Measurements from ENCODE around the gene HMGN4. TPM values are rescaled to one million over a fixed set of nuclear protein-coding genes. Genes with fewer than 3 reads are reported as not detected.

HMGN4 gene
- total RNA-seq, 1 donor from 2014 or later: 25.3 TPM

DNA sequence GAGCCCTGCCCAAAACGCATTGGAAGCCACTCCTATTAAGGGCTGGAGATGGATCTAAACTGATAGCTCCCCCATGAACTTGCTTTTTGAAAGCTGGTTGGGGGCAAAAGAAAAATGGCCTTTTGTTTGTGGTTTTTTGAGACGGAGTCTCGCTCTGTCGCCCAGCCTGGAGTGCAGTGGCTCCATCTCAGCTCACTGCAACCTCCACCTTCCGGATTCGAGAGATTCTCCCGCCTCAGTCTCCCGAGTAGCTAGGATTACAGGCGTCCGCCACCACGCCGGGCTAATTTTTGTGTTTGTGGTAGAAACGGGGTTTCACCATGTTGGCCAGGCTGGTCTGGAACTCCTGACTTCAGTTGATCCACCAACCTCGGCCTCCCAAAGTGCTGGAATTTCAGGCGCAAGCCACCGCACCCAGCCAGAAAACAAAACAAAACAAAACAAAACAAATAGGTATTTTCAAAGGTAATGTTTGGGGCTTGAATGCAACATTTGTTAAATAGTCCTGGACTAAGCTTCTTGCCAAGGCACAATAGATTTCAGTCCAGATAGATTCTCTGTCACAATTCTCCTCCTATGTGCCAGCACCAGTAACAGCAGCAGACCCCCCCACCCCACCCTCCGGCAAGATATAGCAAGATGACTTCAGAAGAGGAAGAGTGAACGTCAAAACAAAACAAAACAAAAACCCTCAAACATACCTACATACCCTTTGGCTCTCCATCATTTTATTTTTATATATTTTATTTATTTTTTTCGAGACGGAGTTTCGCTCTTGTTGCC is 32.1 kb downstream of the HMGN4 start:
- intact Hi-C loops (cut with micrococcal nuclease): no loop called here
- ATAC-seq (no peak), DNase-seq (no peak)

DNA sequence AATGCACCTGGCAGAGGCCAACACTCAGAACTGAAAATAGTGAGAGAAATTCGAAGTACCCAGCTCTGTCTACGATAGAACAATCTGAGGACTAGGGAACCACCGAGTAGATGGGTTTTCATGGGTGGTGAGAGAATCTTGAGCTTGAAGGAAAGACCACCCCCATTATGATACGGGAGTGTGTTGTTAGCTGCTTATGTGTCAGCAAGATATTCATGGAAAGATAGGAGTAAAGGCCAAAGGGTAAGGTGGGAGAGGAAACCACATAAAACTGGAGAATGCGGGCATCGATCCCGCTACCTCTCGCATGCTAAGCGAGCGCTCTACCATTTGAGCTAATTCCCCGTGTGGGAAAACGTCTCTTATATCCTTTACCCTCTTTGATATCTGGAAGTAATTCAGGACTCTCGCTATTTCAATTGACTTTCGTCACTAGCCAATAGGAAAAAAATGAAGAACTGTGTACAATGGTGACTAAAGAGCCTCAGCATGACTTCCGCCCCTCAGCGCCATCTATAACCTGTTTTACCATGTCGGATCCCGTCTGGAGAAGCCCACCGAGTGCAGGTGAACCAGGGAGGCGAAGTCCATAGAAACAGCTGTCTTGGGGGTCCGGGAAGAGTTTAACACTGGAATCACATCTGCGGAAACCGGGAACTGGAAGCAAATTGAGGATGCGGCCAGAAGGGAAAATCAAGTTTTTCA is 33.6 kb downstream of the HMGN4 start:
- ATAC-seq: peak; percentile 78
- DNase-seq: peak; percentile 59
- intact Hi-C loops (cut with micrococcal nuclease): no loop called here

DNA sequence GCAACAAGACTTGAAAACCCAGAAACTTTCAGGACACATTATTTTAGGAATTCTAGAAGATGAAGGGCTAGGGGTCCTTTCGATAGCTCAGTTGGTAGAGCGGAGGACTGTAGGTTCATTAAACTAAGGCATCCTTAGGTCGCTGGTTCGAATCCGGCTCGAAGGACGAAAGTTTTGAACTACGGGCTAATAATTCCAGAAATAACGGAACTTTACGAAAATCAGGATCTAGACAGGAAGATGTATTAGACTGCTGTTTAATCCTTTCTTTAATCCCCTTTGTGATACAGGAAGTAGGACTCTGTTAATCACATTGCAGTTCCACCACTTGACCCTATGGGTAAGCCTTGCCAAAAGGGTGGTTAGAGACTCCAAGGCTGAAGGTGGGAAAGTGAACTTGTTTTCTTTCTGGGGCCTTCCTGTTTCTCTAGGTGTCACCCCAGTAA is 37.4 kb downstream of the HMGN4 start:
- intact Hi-C loops (cut with micrococcal nuclease): no loop called here
- DNase-seq (no peak), ATAC-seq (no peak)

DNA sequence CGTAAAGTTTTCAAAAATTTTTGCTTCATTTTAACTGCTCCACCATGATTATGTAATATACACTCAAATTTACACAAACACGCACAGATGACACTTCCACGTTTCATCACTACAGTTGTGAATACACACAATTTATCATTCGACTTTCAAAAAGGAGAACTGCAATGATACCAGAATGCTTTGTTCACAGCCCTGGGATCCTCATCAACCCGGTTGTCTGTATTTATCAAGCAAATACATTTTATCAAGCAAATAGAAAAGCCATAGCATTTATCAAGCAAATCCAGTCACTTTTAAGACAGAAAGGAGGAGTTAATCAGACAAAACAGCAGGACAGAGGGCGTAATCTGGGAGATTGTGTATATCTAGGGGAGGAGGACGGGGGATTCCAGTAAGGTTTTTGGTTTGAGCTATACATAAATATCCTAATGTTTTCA is 38.3 kb downstream of the HMGN4 start:
- ATAC-seq: no peak
- DNase-seq: no peak
- intact Hi-C loops (cut with micrococcal nuclease): no loop called here

DNA sequence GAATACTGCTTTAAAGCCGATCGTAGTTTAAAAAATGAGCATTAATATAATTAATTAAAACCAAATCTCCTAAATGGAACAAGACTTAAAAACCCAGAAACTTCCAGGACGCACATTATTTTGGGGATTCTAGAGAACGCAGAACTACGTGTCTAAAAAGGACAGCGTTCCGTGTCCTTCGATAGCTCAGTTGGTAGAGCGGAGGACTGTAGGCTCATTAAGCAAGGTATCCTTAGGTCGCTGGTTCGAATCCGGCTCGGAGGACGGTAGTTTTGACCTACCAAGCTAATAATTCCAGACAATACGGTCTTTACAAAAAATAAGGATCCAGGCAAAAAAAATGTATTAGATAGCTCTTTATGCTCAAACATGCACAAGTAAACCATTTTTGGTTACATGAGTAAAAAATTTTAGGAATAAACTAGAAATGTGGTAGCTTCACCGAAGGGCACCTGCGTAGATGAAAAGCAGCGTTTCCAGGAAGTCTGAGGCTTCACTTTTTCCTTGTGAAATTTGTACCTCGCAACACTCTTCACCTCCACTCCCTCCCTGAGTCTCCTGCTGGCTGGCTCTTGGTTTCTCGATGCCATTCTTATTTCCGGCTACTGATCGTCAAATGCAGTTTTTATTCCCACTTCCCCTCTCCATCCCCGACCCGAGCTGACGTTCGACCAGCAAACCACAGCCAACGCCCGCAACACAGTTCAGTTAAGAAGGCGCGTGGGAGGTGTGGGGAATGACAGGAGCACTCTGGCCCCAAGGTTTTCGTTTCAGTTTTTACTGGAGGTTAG is 39.0 kb downstream of the HMGN4 start:
- DNase-seq (peak; percentile 55), ATAC-seq (peak; percentile 62)
- intact Hi-C loops (cut with micrococcal nuclease): no loop called here

DNA sequence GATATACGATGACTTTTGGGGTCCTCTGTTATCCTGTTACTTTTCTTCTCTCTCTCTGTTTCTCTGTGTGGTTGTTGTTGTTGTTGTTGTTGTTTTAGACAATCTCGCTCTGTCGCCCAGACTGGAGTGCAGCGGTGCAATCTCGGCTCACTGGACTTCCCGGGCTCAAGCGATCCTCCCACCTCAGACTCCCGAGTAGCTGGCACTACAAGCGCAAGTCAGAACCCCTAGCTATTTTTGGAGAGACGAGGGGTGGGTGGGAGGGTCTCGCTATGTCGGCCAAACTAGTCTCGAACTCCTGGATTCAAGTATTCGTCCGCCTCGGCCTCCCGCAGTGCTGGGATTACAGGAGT is 39.5 kb downstream of the HMGN4 start:
- ATAC-seq (no peak), DNase-seq (no peak)
- intact Hi-C loops (cut with micrococcal nuclease): no loop called here

DNA sequence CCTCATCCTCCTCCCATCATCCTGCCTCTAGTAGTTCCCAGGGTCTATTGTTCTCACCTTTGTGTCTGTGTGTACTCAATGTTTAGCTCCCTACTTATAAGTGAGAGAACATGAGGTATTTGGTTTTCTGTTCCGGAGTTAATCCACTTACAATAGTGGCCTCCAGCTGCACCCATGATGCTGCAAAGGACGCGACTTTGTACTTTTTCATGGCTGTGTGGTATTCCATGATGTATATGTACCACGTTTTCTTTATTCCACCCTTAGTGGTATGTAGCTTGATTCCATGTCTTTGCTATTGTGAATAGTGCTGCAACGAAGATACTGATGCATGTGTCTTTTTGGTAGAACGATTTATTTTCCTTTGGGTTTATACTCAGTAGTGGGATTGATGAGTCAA is 40.1 kb downstream of the HMGN4 start:
- ATAC-seq (no peak), DNase-seq (no peak)
- intact Hi-C loops (cut with micrococcal nuclease): no loop called here

DNA sequence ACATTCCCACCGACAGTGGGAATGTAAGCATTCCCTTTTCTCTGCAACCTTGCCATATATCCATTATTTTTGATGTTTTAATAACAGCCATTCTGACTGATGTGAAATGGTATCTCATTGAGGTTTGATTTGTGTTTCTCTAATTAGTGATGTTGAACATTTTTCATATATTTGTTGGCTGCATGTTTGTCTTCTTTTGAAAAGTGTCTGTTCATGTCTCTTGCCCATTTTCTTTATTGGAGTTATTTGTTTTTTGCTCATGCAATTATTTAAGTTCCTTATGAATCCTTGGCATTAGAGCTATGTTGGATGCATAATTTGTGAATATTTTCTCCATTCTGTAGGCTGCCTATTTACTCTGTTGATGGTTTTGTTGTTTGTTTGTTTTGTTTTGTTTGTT is 40.6 kb downstream of the HMGN4 start:
- DNase-seq: no peak
- ATAC-seq: no peak
- intact Hi-C loops (cut with micrococcal nuclease): no loop called here

DNA sequence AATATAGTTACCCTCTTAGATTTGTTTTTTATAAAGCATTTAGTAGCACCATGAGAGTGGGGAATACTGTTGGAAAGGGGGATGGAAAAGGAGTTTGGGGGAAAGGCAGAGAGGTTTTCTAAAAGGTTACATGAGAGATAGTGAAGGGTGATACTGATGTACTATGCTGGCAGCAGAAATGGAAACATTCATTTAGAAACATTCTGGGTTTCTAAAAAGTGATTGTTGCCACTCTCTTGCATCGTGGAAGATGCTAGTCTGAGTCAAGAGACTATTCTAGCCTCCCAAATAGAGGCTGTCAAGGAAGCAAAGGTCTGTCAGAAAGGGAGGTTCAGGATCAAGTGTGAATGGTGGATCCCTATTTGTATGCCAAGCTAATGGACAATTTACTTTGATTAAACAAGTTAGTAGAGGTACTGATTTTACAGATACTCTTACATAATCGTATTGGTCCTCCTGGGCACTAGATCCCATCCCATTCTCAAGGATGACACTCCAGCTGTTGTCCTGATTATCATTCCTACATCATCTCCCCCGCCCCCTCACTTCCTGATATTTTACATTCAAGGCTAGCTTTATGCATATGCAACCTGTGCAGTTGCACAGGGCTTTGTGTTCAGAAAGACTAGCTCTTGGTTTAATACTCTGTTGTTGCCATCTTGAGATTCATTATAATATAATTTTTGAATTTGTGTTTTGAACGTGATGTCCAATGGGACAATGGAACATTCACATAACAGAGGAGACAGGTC is 43.2 kb downstream of the HMGN4 start:
- ATAC-seq (no peak), DNase-seq (no peak)
- intact Hi-C loops (cut with micrococcal nuclease): no loop called here

DNA sequence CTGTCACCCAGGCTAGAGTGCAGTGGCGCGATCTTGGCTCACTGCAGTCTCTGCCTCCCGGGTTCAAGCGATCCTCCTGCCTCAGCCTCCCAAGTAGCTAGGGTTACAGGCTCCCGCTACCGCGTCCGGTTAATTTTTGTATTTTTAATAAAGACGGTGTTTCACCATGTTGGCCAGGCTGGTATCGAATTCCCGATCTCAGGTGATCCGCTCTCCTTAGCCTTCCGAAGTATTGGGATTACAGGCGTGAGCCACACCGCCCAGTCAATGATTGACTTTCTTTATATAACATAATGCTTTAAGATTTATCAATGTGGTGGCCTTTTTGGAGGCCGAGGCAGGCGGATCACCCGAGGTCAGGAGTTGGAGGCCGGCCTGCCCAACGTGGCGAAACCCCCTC is 50.8 kb downstream of the HMGN4 start:
- ATAC-seq: no peak
- DNase-seq: no peak
- intact Hi-C loops (cut with micrococcal nuclease): no loop called here

DNA sequence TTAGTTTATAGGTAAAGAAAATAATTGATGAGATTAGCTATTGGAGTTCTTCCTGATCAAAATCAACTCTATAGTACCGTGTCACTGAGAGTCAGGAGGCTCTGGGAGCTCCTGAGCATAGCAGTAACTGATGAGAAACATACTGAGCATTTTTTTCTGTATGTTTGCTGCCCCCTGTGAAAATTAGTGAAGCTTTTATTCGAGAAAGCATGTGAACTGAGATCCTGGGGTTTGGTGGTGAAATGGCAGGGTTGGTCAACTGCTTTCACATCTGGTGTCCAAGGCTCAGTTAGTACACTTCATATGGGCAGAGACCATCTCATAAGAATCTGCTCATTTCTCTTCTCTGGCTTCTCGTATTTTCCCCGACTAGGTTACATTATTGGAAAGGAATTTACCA is 54.5 kb downstream of the HMGN4 start:
- ATAC-seq (no peak), DNase-seq (no peak)
- intact Hi-C loops (cut with micrococcal nuclease): loop anchor here (10.0 kb wide), 1 partner anchor 258 kb away; no protein-coding TSS in a partner anchor

DNA sequence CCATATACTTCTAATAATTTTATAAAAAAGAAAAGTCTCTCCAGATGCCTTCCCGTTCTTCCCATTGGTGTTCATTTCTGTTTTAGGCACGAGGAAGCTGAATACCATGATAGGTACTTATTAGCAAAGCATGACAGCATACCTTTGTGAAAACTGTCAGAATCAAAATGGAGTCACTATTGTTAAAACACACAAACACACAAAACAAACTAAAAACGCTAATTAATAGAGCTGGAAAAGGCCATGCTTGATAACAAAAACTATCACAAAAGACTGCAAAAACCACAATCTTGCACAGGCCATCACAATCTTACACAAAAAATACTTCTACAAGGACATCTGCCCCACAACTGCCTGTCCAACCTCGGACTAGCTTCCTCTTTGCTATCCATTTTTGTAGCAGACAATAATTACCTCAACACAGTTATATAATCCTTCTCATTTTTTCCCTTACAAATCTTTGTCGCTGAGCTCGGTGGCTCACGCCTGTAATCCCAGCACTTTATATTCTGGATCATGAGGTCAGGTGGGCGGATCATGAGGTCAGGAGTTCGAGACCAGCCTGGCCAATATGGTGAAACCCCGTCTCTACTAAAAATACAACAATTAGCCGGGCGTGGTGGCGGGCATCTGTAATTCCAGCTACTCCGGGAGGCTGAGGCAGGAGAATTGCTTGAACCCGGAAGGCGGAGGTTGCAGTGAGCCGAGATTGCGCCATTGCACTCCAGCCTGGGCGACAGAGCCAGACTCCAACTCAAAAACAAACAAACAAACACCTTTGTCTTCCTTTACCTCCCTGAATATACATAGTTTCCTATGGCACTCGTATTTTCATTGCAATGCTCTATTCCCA is 55.3 kb downstream of the HMGN4 start:
- ATAC-seq: no peak
- intact Hi-C loops (cut with micrococcal nuclease): loop anchor here (10.0 kb wide), 1 partner anchor 259 kb away; no protein-coding TSS in a partner anchor
- DNase-seq: no peak

DNA sequence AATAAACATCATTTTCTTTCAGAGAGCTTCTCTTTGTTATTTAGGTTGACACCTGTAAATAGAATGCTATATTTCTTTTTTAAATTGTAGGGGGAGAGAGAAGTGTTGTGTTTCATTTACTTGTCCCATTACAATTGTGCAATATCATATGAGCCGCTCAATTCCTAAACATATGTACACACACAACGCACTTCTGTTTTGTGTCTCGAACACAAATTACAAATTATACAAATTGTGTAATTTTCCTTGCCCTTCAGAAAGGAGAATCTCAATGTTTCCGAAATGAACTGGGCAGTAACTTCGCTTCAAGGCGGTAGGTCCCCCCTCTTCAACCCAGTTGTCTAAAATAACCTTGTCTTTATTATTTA is 55.9 kb downstream of the HMGN4 start:
- intact Hi-C loops (cut with micrococcal nuclease): loop anchor here (10.0 kb wide), 1 partner anchor 259 kb away; no protein-coding TSS in a partner anchor

DNA sequence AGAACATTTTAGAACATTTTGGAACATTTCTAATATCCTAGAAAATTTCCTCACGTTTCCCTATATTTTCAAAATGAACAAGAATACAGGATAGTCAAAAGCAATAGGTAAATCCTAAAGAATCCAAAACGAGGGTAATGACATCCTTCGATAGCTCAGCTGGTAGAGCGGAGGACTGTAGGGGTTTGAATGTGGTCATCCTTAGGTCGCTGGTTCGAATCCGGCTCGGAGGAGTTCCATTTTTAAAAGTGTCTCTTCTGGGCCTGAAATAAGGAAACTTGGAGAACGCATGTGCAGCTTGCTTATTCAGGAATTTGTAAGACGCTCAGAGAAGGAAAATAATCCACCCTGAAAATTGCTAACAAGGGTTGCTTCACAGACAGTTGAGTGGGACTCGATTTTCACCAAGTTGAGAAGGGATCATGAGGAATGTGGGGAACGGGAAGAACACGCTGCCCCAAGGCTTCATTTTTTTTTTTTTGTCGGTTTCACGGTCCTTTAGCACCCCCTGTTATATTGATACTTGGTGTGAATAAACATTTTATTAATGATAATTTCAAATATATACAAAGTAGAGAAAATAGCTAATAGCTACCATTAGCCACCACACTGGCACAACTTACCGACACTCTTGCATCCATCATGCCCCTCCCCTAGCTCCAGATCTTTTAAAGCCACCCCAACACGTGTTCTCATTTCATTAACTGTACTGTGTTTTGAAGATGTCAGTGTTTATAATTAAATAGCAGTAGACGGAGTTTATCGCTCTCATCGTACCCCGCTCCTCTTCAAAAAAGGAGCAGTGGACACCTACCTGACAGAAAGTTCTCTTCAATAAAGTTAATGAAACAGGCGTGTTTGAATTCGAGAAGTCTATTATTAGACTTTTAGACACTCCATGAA is 56.8 kb downstream of the HMGN4 start:
- ATAC-seq: no peak
- no peak for DNase-seq
- intact Hi-C loops (cut with micrococcal nuclease): loop anchor here (10.0 kb wide), 1 partner anchor 260 kb away; no protein-coding TSS in a partner anchor

More for the DNA sequence above, 55.9 kb downstream of the HMGN4 start:
- no peak for DNase-seq
- no peak for ATAC-seq

DNA sequence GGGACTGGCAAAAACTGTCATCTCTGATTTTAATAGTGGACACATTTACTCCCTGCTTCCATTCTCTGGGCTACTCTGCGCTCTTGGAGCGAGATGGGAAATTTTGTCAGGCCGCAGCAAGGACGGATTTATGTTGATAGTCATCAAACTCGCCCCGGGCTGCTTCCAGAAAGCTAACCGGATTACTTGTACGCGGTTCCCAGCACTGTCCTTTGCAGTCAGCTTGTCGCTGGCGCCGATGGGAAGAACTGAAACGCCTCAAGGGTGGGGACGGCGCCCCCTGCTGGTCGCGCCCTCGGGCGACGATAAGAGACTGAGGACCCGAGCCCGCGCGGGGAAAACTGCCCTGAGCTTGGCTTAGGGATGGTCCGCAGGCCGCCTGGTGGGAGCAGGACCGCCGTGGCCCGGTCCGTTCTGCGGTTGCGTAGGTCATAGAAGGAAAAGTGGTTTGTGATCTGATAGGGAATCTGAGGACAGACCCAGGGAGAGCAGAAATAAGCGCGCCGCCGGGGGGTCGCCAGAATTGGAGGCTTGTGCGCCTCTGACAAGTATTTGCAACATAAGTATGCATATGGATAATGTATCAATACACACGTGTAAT is 57.6 kb downstream of the HMGN4 start:
- intact Hi-C loops (cut with micrococcal nuclease): loop anchor here (10.0 kb wide), 1 partner anchor 261 kb away; no protein-coding TSS in a partner anchor
- DNase-seq (peak; percentile 97), ATAC-seq (peak; percentile 91)

Data from left ventricle myocardium superior (tissue), 1 donor.